GM19328 (cell line): Measurements from ENCODE around the gene ZSWIM6.

Experiments used
- ATAC-seq: cut with Tn5 transposase; IDR thresholded peaks from one replicate; pipeline ENCODE4 v1.9.1; 2021; ENCODE audit warnings: mild to moderate bottlenecking, moderate library complexity; ENCODE audit not compliant: unreplicated experiment

ZSWIM6 gene

DNA sequence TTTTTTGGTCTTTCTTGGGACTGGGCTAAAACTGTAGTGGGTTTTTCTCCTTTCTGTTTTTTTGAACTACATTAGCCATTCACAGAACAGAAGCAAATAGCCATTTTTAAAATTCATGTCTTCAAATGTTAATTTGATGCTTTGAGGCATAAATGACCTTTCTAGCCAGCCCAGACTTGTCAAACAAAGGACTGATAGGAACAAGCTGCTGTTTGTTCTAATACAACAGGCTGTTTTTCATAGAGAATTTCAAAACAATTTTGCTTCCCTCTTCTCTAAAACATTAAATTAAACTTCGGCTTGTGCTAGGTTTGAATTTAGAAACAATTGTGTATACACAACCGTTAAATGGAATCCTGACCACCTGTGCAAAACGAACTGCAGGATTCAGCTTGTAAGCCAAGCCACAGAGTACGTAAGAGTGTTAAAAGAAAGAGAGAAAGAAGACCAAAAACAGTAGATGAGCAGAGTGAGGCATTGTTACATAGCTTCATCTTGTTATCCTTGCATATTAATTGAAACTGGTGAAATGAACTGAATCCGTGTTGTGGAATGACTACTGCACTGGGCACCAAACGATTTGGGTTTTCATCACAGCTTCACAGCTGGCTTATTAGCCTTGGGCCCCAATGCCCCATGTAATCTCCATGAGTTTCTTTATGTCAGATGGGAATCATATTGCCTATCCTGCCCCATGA, 100.0 kb downstream of the ZSWIM6 start:
- no peak for ATAC-seq

DNA sequence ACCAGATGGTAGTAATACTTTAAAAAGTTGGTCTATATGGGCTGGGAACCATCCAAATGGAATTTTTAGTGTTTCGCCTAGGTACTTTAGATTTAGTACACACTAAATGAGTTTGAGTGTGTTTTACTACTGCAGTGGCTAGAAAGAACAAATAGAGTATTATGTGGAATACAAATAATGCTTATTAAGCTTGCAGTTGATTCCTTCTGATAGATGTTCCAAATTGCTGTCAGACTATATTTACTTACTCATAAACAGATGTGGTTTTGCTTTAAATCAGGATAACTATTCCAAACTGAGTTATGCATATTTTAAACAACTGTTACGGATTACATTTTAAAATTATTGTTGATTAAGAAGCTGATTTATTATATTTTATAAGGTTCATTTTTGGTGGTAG, 103.3 kb downstream of the ZSWIM6 start:
- no peak for ATAC-seq

DNA sequence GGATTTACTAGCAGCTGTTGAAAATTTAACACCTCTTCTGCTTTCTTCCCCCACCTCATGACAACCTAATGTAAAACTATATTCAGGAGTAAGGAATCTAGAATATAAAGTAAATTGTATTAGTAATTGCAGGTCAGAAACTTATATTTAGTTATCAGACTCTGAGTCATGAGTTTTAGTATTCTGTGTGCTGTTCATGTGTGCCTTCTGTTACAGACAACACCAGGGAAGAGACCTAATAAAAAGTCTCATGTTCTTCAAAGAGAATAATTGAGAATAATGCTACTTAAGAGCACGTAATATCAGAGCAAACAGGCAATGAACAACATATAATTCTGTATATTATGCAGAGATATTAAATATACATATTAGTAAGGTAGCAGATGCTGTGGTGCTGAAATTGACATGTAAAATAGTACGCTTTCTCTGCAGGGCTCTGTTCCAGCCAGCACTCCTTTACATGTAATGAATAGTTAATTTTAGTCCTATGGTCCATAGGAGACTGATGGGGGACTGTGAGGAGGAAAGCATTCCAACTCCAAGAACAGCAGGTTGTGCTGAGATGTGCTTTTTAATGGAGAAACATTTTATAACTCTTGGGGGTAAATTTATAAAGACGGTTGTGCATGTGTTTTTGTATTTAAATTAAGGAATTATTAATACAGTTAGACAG, 106.4 kb downstream of the ZSWIM6 start:
- no peak for ATAC-seq

DNA sequence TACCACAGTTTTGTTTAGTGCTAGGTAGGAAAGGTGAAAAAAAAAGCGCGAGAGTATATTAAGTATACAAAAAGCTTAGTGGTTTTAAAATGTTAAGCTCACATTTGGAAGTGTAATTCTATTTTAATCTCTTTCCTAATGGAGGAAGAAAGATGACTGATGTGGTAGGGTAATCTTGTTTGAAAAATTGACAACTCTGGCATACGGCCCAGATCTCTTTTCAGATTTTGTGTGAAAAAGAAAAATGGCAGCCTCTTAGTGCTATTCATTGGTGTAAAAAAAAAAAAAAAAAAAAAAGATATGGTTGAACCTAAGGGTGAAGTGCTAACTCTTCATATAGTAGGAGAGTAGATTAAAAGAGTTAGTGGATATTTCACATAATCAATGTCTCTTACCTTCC, 108.0 kb downstream of the ZSWIM6 start:
- no peak for ATAC-seq

DNA sequence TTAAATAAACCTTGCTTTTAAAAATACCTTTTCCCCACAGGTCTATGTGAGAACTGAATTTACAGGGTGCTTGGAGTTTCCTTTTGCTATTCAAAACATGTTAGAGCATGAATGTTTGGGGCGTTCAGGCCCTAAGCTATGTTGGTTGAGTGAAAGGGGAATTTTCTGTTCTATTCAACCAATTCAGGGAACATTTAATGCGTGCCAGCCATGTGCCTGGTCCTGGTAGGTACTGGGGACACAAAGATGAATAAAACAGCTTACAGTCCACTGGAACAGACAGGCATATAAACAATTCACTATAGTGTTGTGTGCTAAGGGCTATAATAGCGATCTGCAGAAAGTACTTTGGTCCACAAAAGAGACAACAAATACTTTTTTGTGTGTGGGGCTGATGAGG, 108.5 kb downstream of the ZSWIM6 start:
- ATAC-seq = no peak

DNA sequence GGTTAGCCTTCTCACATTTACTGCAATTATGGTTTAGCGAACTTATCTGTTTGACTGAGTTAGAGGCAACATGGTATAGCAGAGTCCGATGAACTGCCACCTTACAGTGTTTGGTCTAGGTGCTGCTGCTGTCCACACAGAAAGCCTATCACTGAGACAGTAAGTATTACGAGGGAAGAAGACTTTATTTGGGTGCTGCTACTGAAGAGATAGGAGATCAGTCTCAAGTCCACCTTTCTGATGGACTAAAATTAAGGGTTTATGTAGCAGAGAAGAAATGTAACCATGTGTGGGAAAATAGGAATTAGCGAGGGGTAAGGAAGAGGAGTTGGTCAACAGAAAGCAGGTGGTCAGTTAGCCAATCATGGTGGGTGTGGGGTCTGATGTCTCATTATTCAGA, 109.7 kb downstream of the ZSWIM6 start:
- ATAC-seq = no peak

DNA sequence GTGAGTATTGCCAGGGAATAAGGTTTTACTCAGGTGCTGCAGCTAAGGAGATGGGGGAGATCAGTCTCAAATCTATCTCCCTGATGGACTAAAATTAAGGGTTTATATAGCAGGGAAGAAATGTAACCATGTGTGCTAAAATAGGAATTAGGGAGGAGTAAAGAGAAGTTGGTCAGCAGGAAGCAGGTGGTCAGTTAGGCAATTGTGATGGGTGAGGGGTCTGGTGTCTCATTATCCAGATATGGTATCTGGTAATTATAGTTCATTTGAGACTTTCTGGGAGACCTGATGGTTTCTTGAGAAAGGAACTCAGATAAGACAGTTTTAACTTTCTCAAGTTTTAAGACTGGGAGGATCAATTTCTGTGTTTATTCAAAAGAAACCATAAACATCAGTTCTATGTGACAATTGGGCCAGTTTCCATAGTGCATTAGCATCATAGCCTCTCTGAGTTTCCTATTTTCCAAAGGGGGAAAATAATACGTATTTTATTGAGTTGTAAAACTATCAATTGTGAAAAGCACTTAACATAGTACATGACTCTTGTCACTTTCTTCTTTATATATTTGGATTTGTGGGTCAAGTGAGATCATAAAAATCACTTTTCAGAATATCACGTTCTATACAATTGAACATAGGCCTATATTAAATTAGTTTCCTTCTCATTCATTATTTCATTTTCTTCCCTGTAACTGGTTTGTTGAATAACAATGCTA, 115.9 kb downstream of the ZSWIM6 start:
- ATAC-seq = no peak

DNA sequence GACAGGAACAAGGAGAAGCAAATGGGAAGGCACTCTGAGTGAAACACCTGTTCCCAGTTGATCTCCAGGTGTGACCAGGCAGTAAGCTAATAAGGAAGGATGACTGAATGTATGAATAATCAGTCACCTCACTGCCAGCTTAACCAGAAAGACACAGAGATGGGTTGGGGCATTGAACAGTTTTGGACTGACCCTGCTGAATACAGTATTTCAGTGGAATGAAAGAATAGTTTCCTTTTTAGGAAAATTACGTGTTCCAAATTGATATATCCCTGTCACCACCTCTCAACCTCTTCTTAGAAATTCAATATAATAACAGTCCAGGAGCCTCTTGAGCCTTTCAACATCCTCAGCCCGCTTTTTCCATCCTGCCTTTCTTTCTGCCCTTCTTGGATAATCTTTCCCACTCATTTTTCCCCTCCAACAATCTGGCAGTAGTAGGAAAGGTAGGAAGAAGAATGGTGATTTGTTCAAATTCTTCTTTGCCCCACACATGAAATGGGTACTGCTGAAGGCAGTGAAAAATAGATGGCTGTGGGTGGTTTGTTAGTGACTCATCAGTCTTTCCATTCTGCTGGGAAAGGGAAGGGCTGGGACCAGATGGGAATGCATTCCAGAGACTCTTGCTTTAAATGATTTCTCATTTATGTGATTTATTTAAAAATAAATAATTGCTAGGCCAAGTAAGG, 117.9 kb downstream of the ZSWIM6 start:
- ATAC-seq = no peak

DNA sequence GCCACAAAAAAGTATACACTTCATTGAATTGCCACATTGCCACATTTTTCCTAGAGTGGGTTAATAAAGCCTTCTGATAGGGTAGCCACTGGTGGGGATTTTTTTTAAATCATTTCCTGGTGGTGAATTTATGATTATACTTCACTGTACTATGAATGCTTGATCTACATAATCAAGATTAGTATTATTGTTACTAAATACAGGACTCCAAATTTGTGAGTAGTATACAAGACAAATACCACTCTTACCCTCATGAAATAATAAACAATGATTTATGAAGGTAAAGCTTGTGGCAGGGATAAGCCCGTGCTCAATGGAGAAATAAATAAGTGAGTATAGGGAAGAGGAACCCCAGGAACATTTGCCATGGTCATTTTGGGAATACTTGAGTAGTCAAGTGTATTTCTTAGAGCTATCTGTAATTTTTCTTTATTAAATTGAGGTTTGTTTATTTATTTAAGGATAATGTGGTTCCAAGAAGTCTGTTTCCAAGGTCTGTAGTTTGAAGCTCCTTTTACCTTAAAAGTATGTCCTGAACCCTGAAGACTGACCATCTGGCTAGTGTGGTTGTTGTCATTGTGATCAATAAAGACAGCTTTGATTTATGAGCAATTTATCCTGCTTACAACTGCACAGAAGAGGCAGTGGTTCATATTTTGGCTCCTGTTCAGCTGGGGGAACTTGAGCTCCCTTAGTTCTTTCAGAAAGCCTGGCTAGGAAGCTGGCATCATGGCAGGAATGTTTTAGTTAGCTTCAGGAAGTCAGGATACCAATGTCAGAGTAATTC, 118.6 kb downstream of the ZSWIM6 start:
- no peak for ATAC-seq

DNA sequence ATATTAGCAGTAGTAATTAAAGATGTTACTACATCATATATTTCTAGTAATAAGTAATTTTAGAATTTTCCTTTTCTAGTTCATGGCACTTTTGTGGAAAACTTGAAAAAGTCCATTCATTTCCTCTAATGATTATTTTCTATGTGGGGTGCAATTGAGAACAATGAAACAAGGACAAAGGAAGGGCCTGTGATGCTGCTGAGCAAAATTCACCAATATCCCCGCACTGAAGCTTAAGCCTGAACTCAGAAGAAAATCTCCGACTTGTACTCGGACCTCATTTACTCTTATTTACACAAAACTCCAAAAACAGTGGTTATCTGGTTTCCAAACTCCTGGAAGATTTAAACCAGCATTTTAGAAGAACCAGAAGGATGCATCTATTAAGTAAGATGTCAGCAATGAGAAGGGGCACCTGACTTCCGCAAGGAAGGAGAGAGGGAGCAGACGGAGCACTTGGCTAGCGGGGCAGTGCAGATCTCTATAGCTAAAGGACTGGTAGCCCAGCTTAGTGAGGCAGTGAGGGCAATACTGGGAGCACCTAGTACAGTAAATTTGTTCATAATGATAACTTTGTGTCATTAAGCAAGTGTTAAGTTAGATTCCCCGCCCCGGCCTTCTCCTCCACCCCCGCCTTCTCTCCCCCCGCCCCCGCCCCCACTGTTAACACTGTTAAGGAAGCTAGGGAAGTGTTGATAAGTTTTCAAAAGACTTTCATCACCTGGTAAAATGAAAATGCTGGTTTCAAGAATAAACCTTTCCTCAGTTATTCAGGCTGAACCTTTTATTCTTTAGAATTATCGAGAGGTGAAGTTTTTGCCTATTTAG, 123.3 kb downstream of the ZSWIM6 start:
- no peak for ATAC-seq

DNA sequence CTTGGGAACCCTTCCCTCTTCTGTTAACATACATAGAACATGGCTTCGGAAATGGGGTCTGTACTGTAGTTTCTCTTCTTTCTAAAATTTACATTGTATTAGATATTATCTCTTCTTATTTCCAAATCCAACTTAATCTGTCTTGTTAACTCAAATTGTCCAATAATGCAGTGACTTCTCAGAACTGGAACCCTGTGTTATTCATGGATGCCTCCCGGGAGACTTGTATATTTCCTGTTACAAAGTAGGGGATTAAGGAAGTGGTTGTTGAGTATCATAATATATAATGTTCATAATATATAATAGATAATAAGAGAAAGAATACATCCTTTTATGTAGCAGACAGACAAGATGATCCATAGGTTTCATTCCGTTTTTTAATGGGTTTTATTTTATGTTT, 128.4 kb downstream of the ZSWIM6 start:
- ATAC-seq = no peak

DNA sequence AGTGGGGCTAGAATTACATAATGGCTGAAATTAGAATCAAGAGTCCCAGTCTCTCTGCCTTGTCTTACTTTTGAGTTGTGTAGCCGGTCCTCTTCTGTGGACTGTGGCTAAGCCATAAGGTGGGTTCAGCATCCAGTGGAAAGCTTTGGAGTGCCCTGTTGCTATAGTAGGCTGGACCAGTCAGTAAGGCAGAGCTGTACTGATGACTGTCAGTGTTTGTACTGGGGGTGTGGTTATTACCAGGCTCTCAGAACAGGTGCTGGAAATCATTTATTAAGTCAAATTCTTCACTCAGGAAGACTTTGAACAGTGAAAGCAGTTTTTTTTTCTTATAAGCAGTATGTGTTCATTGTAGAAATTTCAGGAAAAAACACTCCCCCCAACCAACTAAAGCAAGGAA, 129.4 kb downstream of the ZSWIM6 start:
- no peak for ATAC-seq

DNA sequence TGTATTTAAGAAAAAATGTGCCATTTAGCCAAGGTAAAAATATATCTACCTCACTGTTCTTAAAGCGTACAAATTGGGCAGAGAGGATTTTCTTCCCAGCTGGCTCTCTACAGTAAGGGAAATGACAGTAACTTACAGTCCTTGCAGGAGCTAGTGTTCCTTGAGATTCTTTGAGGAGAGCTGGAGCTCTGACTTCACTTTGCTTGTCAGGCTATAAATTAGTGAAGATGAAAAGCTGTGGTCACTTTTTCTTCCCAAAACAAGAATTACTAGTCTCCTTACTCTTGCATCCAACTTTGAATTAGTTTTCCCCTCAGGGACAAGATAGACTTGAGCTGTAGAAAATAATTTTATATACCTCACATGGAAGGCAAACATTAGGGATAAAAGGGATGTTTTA, 129.9 kb downstream of the ZSWIM6 start:
- no peak for ATAC-seq

DNA sequence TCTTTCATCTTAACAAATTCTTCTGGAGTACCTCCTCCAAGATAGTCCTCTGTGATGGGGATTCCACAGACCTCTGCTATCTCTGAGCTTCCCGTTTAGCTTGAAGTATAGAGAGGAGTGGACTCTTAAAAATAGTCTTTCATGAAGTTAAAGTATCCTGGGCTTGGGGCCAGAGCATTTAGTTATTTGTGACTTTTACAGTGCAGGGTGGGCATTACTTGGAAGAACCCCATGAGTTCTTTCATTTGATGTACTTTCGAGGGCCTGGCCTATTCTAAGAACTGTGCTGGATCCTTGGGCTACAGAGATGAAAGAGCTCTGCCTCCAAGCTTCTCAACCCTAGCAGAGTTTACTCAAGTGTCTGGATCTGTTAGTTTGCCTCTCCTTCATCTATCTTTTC, 131.5 kb downstream of the ZSWIM6 start:
- ATAC-seq = no peak

DNA sequence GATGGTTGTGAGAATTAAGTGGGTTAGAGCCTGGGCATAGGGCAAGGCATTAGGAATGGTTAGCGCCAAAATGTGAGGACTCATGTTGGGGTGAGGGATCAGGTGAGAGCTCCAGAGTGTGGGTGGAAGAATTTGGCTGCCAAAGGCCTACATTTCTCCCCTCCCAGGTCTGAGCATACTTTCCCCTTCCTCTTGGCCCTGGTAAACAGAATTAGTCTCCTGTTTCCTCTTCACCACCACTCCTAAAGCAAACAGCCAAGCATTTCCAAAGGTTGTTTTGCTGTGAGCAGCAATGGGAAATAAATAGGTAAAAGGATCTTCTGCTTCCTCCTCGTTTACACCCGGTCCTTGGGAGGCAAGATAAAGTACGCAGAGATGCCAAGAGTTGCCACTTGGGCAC, 132.5 kb downstream of the ZSWIM6 start:
- no peak for ATAC-seq

DNA sequence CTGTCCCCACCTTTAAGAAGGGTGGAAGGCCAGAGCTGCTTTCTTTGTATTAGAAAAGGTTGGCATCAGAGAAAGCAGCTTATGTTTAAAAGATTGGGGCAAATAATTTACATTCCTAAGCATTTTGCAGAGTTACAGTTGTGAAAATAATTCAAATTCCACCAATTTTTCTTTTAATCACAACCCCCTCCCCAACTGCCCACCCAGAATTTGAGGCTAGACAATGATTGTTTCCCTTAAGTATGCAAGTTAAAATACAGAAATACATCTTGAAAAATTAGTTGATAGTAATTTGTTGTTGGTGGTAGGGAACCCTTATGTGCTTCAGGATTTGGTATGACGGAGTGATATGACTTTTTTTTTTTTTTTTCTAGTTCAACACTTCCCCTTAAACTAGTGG, 133.0 kb downstream of the ZSWIM6 start:
- no peak for ATAC-seq

DNA sequence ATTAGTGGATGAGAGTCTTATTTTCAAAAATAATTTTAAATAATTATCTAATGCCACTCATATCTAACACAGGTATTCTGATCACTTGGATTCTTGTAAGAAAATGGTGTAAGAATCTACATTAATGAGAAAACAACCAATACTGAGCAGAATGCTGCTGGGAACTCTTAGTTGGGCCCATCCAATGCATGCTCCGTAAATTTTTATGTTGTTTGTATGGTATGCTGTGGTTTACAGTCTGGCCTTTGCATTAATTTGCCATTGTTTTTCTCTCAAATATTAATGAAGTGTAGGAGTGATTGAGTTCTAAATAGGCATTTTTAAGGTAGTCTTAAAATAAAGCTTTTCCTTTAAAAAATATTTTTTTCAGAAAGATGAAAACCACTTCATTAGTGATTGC, 133.4 kb downstream of the ZSWIM6 start:
- ATAC-seq = no peak

DNA sequence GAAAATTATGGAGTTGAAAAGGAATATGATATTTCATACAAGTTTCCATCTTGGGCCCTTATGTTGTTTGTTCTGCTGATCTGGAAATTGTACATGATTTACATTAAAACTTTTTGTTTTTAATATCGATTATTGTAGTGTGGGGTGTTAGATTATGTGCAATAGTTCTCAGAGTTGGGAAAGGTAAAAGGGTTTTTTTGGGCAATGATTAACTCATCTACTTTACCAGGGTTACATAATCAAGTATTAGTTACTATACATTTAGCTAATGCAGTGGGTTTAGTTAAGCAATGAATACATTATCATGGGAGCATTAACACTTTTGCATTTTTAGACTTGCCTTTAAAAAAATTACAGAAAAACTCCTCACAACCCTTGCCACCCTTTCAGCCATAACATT, 134.0 kb downstream of the ZSWIM6 start:
- ATAC-seq = no peak

DNA sequence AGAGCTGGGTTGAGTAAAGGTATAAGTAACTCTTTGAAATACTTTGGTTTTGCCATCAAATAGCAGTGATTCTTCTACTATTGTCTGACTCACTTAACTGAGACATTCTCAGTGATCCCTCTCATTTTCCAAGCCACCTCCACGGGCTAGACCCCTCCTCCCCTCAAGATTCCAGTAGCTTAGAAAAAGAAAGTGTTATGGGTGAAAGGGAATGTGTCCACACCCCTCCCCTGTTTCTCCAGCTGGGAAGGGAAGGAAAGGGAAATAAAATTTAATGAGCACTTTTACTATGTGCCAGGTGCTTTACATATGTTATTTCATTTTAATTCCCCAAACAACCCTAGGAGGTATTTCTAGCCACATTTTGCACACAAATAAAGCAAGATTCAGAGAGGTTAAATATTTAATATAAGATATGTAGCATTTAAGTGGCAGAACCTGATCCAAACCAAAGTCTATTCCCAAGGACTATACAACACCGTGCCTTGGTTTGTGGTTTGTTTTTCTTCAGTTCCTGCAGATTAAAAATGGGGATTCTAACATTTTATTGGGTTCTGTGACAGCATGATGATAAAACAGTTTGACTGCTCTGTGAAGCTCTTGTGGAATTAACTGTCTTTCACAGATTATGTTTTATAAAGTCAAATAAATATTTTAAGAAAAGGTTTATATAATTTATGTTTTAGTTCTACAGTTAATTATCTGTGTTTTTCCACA, 135.9 kb downstream of the ZSWIM6 start:
- no peak for ATAC-seq
